CD4-positive, alpha-beta T cell treated with Interleukin-17A for 4 hours (primary cell): ENCODE results near the gene FOXO1.

Source experiments
- DNase-seq: peaks from one replicate; pipeline ENCODE4 v3.0.0-alpha.2; 2020; ENCODE audit warnings: mixed read lengths

The FOXO1 gene

DNA sequence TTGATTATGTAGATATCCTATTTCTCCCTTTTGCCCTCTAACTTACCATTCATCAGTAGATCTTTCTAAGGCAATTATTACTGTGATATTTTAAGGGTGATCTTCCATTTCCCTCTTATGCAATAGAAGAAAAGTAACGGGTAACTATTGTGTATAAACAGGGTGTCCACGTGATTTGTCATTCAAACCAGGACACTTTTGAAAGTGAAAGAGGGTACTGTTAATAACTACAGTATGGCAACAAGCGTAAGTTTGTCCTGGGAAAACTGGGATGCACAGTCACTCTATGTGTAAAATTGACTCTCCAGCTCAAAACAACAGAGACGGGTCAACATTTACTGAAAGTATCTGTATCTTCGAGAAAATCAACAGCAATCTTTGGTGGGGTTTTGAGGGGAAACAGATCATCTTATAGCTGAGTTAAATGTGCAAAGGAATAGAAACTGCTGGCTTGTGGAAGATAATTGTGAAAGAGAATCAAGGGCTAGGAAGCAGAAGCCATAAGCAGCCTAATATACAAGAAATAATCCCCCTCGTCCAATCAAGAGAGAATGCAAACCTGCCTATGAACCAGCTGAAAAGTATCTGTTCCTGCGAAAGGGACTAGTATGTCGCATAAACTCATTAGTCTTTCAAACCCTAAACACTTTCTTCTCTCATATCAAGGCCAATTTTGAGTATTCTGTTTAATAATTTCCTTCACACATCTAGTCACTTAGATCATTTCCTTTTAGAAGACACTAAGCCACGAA is 126.7 kb downstream of the FOXO1 start:
- DNase-seq = no peak

GRCh38 chr13:40537146-40537895 is 129.1 kb downstream of the FOXO1 start:
- DNase-seq = no peak

DNA sequence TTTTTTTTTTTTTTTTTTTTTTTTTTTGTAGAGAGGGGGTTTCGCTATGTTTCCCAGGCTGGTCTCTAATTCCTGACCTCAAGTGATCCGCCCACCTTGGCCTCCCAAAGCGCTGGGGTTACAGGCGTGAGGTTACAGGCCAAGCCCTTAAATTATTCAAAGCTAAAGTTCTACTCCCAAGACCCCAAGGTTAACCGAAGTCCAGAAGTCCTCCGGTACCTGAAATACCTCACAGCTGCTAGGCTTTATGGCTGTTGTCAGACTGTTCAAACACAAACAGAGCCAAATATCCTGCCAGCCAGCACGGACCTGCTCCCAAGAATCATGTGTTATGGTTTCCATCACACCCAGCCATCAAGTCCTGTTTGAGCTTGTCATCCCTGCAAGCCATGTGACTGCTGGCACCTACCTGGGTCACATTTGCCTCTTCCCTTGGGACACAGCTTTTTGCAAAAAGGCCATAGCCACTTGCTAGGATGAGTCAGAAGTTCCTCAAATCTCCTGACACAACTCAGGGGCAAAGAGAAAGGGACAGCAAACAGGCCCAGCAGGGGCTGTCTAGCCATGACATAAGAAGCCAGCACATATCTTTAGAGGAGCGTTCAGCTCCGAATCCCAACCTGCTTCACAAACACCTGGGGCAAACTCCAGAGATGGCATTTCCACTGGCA is 129.9 kb downstream of the FOXO1 start:
- DNase-seq = no peak

- no peak for DNase-seq
These were observed 131.1 kb downstream of the FOXO1 start for GRCh38 chr13:40535345-40535836.

- DNase-seq = no peak
These were observed 132.0 kb downstream of the FOXO1 start for GRCh38 chr13:40534456-40534855.

GRCh38 chr13:40533072-40533471 is 133.4 kb downstream of the FOXO1 start:
- DNase-seq = no peak

- no peak for DNase-seq
These were observed 135.5 kb downstream of the FOXO1 start for GRCh38 chr13:40530961-40531360.

DNA sequence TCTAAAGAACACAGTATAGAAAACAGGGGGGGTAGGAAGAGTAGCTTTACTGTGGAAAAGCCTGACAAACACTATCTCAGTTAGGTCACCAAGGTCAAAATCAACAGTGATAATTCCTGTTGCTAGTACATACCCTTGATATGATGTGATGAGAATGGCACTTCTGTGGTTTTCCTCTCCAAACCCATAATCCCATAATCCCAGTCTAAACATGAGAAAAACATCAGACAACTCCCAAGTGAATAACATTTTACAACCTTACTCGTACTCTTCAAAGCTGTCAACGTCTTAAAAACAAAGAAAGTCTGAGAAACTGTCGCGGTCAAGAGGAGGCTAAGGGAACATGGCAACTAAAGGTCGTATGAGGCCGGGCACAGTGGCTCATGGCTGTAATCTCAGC is 137.6 kb downstream of the FOXO1 start:
- no peak for DNase-seq

GRCh38 chr13:40527914-40528313 is 138.5 kb downstream of the FOXO1 start:
- no peak for DNase-seq

GRCh38 chr13:40522282-40522681 is 144.2 kb downstream of the FOXO1 start:
- no peak for DNase-seq

GRCh38 chr13:40520916-40521315 is 145.5 kb downstream of the FOXO1 start:
- DNase-seq = no peak

DNA sequence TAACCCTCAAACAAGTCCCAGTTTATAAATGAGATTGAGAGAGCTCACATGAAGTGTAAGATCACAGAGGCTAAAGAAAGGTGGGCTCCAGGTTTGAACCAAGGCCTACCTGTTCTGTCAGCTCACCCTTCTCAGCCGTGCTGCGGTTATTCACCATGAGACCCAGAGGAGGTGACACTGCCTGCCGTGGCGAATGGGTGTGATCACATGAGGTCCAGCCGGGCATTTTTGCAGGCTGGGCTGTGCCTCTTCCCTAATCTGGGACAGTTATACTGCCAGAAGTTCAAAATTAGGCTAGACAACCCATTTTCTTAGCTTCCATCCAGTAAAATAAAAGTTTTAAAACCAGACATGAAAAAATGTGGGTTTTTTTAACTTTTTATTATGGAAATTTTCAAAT is 146.8 kb downstream of the FOXO1 start:
- DNase-seq = no peak

DNA sequence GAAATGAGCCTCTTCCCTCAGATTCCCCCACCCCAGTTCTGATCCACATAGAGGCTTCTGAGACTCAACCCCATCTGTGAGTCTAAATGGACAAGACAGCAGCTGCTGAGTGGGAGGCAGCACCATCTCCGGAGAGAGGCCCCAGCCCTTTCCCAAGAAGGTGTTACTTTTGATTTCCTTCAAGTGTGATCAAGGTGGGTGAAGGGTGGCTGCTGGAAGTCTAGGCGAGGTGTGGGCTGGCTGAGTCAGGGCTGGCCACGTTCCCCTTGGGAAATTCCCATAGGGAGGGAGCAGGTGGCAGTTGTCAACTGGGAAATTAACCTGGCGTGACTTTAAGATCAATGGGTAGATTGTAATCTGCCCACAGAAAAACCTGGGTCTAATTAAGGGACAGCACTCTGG is 148.0 kb downstream of the FOXO1 start:
- DNase-seq = peak; percentile 31

- DNase-seq = no peak
These were observed 148.7 kb downstream of the FOXO1 start for GRCh38 chr13:40517486-40518480.

DNA sequence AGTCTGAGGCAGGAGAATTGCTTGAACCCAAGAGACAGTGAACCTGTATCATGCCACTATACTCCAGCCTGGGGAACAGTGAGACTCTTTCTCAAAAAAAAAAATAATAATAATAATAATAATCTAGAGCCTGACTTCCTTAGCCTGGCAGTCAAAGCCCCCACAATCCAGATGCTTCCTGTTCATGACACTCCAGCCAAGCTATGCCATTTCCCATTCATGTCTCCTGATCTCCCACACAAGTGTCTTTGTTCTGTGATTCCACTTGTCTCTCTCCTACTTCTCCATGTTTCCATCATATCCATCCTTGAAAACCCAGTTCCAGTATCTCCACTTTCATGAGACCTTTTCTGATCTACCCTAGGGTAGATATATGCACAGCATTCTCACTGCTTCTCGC is 150.7 kb downstream of the FOXO1 start:
- DNase-seq = no peak

DNA sequence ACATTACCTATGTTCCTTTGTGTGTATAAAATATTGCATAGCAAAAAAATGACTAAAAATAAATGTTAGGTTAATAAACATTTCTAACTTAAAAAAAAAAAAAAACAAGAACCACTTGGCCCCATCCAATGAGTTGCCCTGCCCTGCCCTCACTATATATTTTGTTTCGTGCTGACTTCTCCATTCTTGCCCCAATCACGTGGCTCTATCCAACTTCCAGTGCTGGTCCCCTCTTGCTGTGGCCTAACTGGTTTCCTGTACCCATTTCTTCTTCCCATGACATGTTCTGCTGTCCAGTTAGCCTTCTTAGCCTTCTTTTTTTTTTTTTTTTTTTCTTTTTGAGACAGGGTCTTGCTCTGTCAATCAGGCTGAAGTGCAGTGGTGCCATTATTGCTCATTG is 151.6 kb downstream of the FOXO1 start:
- no peak for DNase-seq

GRCh38 chr13:40509876-40510275 is 156.6 kb downstream of the FOXO1 start:
- no peak for DNase-seq

DNA sequence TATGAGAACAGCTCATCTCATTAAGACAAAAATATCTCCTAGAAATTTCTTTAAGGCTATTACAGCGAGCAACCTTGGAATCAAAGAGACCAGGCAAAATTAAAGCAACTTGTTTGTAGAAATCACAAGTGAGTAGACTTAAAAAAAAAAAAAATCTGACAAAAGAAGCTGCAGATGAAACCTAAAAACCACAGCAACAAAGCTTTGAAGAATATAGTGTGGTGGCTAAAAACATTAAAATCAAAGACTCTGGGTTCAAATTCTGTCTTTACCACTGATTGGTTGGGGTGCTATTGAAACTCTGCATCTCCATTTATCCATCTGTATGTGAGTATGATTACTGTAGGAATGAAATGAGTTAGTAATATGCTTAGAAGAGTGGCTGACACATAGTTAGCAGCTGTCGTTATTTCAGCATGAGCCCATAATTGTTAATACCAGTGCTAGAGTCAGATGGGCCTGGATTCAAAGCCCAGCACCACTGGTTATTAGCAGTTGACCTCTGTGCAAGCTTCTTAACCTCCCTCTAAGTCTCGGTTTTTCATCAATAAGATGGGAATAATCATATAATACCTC is 157.6 kb downstream of the FOXO1 start:
- no peak for DNase-seq

DNA sequence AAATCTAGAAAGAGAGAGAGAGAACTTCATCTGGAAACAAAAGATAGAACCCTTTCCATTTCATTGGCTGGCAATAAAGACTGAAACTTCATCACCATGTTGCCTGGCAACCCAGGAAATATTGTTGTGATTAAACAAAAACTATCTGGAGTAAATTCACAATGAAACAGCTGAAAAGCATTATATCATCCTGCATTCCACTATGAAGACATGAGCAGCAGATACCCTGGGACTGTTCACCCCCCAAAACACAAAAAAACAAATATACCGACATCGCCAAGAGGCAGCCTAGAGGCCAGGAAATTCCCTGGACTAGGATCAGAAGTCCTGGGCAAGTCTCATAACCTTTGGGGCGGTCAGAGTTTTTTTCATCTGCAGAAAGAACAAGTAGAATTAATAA is 158.3 kb downstream of the FOXO1 start:
- DNase-seq = no peak

GRCh38 chr13:40506592-40507446 is 159.6 kb downstream of the FOXO1 start:
- no peak for DNase-seq
